ENCODE measurements around the gene GUCY1A2.

- no peak for TF ChIP-seq POLR2A (IDR thresholded peaks at IDR 0.05; ENCODE audit: low read length)
- TF ChIP-seq GATA1 (IDR thresholded peaks at IDR 0.05; ENCODE audit: low read depth, low read length), result no peak
Observed at GRCh38 chr11:106813806-106814205, 204.5 kb downstream of the GUCY1A2 start.

Measured in erythroblast (primary cell).